Muscle layer of colon (tissue), 2 donors: Measurements from ENCODE around the gene DUOXA2.

ENCODE experiments used
- H3K27ac ChIP-seq: one replicate; pipeline ENCODE4 v1.7.0; 2013; ENCODE audit warnings: low read depth, mild to moderate bottlenecking, low read length, moderate library complexity
- H3K27me3 ChIP-seq, 2 donors: one replicate each; pipeline ENCODE4 v1.7.0; 2013; ENCODE audit warnings: low read length in 2 of 2, mild to moderate bottlenecking in 2 of 2; ENCODE audit not compliant: insufficient read depth in 2 of 2, control insufficient read depth in 1 of 2
- H3K36me3 ChIP-seq: one replicate; pipeline ENCODE4 v1.7.0; 2013; ENCODE audit warnings: mild to moderate bottlenecking, low read length; ENCODE audit not compliant: insufficient read depth
- H3K4me1 ChIP-seq: one replicate; pipeline ENCODE4 v1.7.0; 2013; ENCODE audit warnings: mild to moderate bottlenecking, low read length; ENCODE audit not compliant: insufficient read depth
- H3K4me3 ChIP-seq, 2 donors: one replicate each; pipeline ENCODE4 v1.7.0; 2013; ENCODE audit warnings: low read length in 2 of 2, low read depth in 1 of 2, mild to moderate bottlenecking in 1 of 2, moderate library complexity in 1 of 2
- H3K9ac ChIP-seq: one replicate; pipeline ENCODE4 v1.7.0; 2013; ENCODE audit warnings: low read length
- H3K9me3 ChIP-seq: one replicate; pipeline ENCODE4 v1.7.0; 2013; ENCODE audit warnings: mild to moderate bottlenecking, low read length
- donor health status: abdominal sarcoma.
- donor health status: Adenocarcinoma of cecum.

Gene DUOXA2

DNA sequence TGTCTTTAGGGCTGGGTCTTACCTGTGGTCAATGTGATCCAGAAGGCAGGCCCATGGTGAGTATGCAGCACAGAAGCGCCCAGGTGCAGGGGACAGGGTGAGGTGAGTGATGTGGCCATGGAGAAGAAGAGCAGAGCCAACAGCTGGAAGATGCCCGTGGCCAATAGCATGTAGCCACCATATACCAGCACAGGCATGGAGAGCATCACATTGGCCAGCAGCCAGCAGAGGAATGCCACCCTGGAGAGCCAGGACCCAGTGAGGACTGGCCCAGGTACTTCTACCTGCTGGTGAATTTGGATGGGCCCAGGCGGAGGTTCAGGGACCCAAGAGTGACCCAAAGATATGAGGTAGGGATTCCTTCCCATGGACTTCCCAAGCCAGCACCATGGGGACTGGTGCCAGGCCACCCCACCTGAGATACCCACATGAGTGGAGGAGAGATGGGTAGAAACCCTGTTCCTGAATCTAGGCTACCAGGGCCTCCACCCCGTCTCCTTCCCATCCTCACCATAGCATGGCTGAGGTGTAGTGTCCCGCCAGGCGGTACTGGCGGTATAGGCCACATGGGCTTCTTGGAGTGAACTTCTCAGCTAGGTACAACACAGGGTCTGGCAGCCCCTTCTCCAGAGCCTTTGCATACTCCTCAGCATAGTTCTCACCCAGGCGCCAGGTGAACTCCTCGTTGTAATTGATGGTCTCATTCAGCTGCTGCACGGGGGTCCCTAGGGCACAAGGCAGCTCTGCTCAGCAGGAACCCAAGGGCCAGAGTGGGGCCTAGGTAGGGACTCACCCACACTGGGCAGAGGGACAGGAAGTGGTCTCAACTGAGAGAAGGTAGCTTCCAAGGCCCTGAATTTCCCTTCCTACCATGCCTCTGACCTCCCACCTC lies 6.2 kb downstream of the DUOXA2 start:
- H3K27ac ChIP-seq = no peak overlapping the region
- H3K27me3 ChIP-seq = peaks cover 26 to 36% of the 10 kb centered on the region in 2 donors
- no peaks in the 10 kb centered on the region for H3K36me3 ChIP-seq
- H3K9me3 ChIP-seq = no peaks in the 10 kb centered on the region
- H3K4me1 ChIP-seq = peaks cover 12% of the 10 kb centered on the region
- no peak overlapping the region for H3K4me3 ChIP-seq
- no peak overlapping the region for H3K9ac ChIP-seq

DNA sequence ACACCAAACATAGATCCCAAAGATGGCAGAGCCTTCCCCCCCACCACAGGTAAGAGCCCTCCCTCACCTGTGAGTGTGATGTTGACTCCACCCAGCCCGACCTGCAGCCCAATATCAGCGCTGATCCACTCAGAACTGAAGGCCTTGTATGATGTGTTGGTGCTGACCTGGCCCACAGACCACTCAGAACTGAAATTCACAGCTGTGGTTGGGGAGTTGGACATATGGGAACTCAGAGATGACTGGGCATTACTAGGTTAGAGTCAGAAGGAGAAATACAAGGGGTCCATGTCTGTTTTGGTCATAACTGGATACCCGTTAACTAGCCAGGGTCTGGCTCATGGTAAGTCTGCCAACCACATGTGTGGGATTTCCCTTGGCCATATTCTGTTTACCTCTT lies 6.9 kb downstream of the DUOXA2 start:
- peaks cover 12% of the 10 kb centered on the region for H3K4me1 ChIP-seq
- H3K27me3 ChIP-seq = peaks cover 19 to 29% of the 10 kb centered on the region in 2 donors
- H3K27ac ChIP-seq = no peak overlapping the region
- no peak overlapping the region for H3K4me3 ChIP-seq
- H3K9ac ChIP-seq = no peak overlapping the region
- H3K9me3 ChIP-seq = no peaks in the 10 kb centered on the region
- H3K36me3 ChIP-seq = no peaks in the 10 kb centered on the region

GRCh38 chr15:45121706-45122417 lies 7.7 kb downstream of the DUOXA2 start:
- H3K27me3 ChIP-seq = peaks cover 11 to 20% of the 10 kb centered on the region in 2 donors
- peaks cover 9% of the 10 kb centered on the region for H3K4me1 ChIP-seq
- H3K27ac ChIP-seq = no peak overlapping the region
- no peaks in the 10 kb centered on the region for H3K36me3 ChIP-seq
- H3K9me3 ChIP-seq = no peaks in the 10 kb centered on the region
- no peak overlapping the region for H3K4me3 ChIP-seq
- H3K9ac ChIP-seq = no peak overlapping the region

DNA sequence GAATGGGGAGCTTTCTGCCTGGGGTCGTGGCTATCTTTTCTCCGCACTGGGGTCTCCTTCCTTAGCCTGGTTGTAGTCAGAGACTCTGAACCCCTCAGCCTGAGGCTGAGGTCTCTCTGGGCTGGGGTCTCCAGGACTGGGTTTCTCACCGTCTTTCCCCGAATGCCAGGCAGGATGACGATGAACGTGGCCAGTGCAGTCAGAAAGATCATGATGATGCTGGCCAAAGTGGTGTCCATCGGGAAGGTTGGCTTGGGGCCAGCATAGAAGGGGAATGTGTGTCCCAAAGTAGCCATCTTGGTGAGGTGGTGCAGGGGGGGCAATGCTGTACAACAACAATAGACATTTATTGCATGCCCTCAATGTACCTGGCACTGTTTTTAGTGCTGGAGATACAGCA lies 8.6 kb downstream of the DUOXA2 start:
- no peak overlapping the region for H3K9ac ChIP-seq
- peaks cover 2 to 16% of the 10 kb centered on the region in 2 donors for H3K27me3 ChIP-seq
- no peak overlapping the region for H3K27ac ChIP-seq
- no peak overlapping the region for H3K4me3 ChIP-seq
- H3K4me1 ChIP-seq = peaks cover 3% of the 10 kb centered on the region
- no peaks in the 10 kb centered on the region for H3K36me3 ChIP-seq
- no peaks in the 10 kb centered on the region for H3K9me3 ChIP-seq

DNA sequence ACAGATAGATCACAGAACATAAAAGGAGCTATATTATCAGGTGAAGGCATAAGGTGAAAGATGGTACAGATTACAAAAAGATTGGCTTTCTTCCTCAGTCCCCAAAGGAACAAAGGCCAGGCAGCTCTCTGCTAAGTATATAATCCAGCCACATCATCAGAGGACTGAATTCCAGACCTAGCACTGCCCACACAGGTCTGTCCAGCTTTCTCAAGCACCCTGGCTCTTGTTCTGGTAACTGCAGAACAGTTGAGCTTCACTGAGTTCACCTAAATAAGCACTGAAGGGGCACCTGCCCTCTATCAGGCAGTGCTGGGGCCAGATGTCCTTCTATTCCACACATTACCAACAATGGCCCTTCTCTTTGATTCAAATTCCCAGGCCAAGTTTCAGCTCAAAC lies 9.3 kb downstream of the DUOXA2 start:
- Histone ChIP-seq H3K9ac (no peak overlapping the region), H3K27me3 (peaks cover 5 to 18% of the 10 kb centered on the region in 2 donors), H3K27ac (no peak overlapping the region), H3K9me3 (no peaks in the 10 kb centered on the region), H3K36me3 (no peaks in the 10 kb centered on the region), H3K4me3 (no peak overlapping the region), H3K4me1 (no peaks in the 10 kb centered on the region)

DNA sequence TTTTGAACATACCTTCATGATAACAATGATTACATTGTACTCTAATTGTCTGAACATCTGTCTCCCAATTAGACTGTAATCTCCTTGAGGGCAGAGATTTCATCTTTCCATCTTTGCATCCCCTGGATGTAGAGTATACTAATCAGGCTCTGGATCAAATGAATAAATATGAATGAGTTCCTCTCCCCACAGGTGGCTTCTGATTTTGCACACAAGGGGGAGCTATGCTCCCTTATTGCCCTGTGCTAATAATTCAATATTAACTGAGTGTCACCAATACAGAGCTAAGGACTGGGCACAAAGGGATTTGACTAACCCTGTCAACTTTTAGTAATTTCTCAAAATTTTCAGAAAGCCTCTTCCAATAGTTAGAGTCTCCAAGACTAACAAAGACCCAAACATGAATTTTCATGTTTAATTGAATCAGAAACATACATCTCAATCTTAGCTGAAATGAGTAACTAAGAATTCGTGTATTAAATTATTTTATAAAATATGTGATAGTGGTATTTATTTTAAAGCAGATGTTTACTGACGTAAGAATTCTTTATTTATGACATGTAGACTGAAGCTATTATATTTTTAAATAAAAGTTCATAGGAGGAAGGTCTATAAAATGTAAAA lies 12.5 kb downstream of the DUOXA2 start:
- no peaks in the 10 kb centered on the region for H3K36me3 ChIP-seq
- no peaks in the 10 kb centered on the region for H3K4me1 ChIP-seq
- no peak overlapping the region for H3K4me3 ChIP-seq
- no peak overlapping the region for H3K27ac ChIP-seq
- peaks cover 23 to 40% of the 10 kb centered on the region in 2 donors for H3K27me3 ChIP-seq
- no peak overlapping the region for H3K9ac ChIP-seq
- H3K9me3 ChIP-seq = no peaks in the 10 kb centered on the region

- no peak overlapping the region for H3K27ac ChIP-seq
- H3K36me3 ChIP-seq = no peaks in the 10 kb centered on the region
- H3K4me1 ChIP-seq = no peaks in the 10 kb centered on the region
- H3K27me3 ChIP-seq = peaks cover 31 to 49% of the 10 kb centered on the region in 2 donors
- H3K9me3 ChIP-seq = no peaks in the 10 kb centered on the region
- H3K4me3 ChIP-seq = peak overlapping the region; percentile 4 to 35
- H3K9ac ChIP-seq = no peak overlapping the region
These were observed 15.0 kb downstream of the DUOXA2 start for GRCh38 chr15:45128971-45129639.

GRCh38 chr15:45129651-45130129 lies 15.6 kb downstream of the DUOXA2 start, which contains the start of the genes DUOX1 and DUOXA1:
DUOX1 (plus strand) TSS chr15:45129994; CDS start chr15:45131967, 1,973 bp downstream.
DUOXA1 (minus strand) TSS chr15:45129879; CDS start chr15:45123014, 6,865 bp downstream.
- H3K36me3 ChIP-seq = no peaks in the 10 kb centered on the region
- H3K4me3 ChIP-seq = peak within 1 kb of the TSS; percentile 4 to 35

DNA sequence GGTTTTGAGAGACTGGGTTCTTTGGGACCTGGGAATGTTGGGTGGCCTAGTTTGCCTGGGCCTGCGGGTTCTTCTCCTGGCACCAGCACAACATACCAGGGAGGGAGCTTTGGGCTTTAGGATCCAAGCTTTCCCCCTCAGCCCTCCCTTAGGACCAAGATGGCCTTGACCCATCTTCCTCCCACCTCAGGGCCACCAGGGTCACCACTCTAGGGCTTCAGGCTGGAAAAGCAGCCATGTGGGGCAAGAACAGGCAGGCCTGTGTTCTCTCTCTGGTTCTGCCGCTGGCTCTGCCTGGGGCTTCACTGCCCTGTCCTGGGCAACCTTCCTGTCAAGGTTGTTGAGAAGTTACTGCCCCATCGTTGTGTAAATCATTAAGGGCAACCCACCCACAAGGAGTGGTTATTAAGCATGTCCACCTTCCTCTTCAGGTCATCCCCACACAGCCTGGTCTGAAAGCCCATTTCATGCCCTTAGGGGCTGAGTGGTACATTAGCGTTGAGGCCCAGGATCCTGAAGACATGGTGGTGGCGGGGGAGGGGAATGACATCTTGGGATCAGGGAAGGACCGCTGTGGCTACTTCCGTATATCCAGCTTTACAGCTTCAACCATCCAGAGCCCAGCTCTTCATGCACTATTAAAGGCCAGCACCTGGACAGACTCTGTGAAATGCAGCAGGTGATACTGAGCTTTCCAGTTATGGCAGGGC lies 16.3 kb downstream of the DUOXA2 start:
- peaks cover 40 to 62% of the 10 kb centered on the region in 2 donors for H3K27me3 ChIP-seq
- H3K4me1 ChIP-seq = no peaks in the 10 kb centered on the region
- no peaks in the 10 kb centered on the region for H3K36me3 ChIP-seq
- no peak overlapping the region for H3K9ac ChIP-seq
- H3K9me3 ChIP-seq = no peaks in the 10 kb centered on the region
- H3K4me3 ChIP-seq = no peak overlapping the region
- no peak overlapping the region for H3K27ac ChIP-seq

More at GRCh38 chr15:45129651-45130129, 15.6 kb downstream of the DUOXA2 start, which contains the start of the genes DUOX1 and DUOXA1:
- no peaks in the 10 kb centered on the region for H3K4me1 ChIP-seq
- H3K27ac ChIP-seq = no peak within 1 kb of the TSS
- no peak within 1 kb of the TSS for H3K9ac ChIP-seq
- H3K27me3 ChIP-seq = peaks cover 36 to 55% of the 10 kb centered on the region in 2 donors
- H3K9me3 ChIP-seq = no peaks in the 10 kb centered on the region

DNA sequence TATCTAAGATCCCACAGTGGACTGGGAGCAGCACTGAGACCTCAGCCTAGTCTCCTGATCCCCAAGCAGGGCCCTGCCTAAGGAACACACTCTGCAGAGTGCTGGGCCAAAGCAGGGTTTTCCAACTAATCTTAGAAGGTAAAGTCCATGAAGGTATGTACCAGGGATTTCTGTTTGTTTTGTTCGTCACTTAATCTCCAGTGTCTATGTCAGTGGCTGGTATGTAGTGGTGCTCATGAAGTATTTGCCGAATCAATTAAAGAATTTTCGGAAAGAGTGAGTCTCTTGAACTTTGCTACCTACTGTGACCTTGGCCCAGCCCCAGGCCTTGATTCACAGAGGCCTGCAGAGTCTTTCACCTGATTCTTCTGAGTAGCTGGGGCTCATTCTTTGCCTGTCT lies 17.4 kb downstream of the DUOXA2 start:
- H3K27ac ChIP-seq = no peak overlapping the region
- no peaks in the 10 kb centered on the region for H3K9me3 ChIP-seq
- H3K4me3 ChIP-seq = no peak overlapping the region
- no peaks in the 10 kb centered on the region for H3K36me3 ChIP-seq
- H3K27me3 ChIP-seq = peaks cover 44 to 70% of the 10 kb centered on the region in 2 donors
- H3K4me1 ChIP-seq = no peaks in the 10 kb centered on the region
- no peak overlapping the region for H3K9ac ChIP-seq
